HG03045 (cell line): Measurements from ENCODE around the gene CFAP73.
"Not testable (repeated sequence)": the region's sequence is repeated elsewhere in the genome, so short reads cannot be mapped to it uniquely, and the experiment has no call there.

ENCODE experiments used
- ATAC-seq: cut with Tn5 transposase; IDR thresholded peaks from one replicate; pipeline ENCODE4 v1.9.1; 2021; ENCODE audit warnings: mild to moderate bottlenecking, moderate library complexity; ENCODE audit not compliant: unreplicated experiment

The CFAP73 gene

DNA sequence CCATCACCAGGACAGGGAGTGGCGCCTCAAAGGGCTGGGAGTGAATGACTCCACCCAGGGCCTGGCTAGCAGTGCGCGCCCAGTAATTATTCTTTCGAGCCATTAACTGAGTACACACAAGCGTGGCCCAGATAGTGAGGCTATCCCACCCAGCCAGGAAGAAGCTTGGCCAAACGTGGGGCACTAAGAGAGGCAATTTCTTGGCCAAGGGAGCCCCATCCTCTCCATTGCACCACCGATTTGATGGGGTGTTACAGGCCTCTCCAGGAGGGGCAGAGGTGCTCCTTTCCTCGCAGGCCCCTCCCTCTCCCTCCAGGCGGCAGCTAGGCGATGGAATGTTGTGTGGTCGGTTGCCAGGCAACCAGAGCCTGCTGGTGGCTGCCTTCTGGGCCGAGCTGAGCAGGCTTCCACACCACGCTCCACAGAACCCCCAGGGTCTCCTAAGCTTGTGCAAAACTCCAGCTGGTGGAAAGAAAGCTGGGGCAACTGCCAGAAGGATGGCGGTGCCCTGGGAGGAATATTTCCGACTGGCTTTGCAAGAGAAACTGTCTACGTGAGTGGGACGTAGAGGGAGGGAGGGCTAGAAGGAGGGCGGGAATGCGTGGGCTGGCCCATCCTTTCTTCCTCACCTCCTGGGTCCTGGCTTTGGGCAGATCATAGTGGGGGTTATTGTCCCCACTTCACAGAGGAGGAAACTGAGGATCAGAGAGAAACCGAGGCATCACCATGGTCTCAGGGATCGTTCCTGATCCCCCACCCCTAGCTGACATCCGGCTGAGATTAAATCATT lies at the start of gene CFAP73:
CFAP73 (plus strand) TSS at position 364 of the 790 bp plus-strand sequence; CDS start at position 498, 134 bp downstream.
- no peak for ATAC-seq

- ATAC-seq: no peak
Observed at GRCh38 chr12:113099764-113100163, 49.8 kb upstream of the CFAP73 start.

DNA sequence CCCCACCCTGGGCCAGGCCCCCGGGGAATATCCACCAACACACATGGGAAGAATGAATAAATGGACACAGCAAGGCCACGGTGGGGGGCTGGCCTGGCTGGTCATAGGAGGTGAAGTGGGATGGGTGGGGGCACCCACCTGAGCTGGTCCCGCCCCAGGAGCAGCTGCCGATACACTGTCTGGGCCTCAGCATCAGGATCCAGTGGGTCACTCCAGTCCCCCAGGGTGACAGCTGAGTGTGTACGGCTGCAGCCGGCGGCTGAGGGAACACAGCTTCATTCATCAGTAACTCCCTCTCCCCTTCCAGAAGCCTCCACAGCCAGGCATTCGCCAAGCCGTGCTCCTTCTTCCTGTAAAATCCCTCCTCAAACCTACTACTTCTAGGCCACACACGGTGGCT lies 47.8 kb upstream of the CFAP73 start:
- no peak for ATAC-seq

DNA sequence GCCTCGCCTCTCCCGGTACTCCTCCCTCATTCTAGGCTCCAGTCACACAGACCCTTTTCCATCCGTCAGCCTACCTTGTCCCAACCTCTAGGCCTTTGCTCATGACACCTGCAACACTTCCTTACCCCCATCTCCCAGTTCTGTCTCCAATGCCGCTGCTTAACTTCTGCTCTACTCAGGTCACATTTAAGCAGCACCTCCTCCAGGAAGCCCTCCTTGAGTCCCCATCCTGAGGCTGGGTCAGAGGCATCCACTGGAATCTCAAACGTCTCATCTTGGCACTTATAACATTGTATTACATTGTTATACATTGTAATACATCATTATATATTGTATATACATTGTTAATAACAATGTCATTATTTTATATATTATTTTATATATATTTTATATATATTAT lies 46.7 kb upstream of the CFAP73 start:
- ATAC-seq: no peak

DNA sequence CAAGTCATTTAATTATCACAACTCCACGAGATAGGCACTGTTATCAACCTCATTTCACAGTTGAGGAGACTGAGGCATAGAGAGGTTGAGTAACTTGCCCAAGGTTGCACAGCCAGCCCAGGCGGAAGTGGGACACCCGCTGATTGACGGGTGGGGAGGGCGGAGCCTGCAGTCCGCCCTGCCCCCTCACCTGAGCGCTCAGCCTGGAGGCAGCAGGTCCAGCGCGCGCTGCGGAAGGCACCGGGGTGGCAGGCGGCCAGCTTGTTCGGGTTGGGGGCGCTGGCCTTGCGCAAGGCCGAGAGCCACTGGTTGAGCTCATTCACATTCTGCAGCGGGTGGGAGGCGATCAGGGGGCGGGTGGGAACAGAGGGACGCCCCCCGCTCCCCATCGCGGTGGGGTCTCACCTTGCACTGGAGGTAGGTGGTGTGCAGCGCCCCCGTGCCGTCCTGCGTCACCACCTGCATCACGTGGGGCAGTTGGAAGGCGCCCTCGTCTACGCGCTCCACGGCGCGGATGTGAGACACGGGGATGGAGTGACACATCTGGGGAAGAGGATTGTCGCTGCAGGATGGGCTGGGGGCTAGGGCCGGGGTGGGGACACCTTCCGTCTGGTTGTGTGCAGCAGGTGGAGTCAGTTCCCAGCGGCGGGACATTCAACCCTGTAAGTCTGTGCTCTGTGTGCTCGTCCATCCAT lies 45.6 kb upstream of the CFAP73 start:
- ATAC-seq: no peak

- ATAC-seq: no peak
Observed at GRCh38 chr12:113104953-113105510, 44.5 kb upstream of the CFAP73 start.

- no peak for ATAC-seq
Observed at GRCh38 chr12:113105606-113106271, 43.8 kb upstream of the CFAP73 start.

DNA sequence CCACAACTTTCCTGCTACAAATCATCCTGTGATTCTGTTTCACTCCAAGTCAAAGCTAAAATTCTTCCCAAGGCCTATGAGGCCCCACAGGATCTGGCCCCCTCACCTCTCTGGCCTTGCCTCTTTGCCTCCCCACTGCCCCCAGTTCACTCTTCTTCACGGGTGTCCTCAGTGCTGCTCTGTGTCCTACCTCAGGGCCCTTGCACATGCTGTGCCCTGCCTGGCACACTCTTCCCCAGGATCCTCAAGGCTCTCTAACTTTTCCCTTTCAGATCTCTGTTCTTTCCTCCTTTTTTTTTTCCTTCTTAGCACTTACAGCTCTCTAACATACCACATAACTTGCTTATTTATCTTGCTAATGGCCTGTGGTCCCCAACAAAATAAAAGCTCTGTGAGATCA lies 43.2 kb upstream of the CFAP73 start:
- ATAC-seq: no peak

DNA sequence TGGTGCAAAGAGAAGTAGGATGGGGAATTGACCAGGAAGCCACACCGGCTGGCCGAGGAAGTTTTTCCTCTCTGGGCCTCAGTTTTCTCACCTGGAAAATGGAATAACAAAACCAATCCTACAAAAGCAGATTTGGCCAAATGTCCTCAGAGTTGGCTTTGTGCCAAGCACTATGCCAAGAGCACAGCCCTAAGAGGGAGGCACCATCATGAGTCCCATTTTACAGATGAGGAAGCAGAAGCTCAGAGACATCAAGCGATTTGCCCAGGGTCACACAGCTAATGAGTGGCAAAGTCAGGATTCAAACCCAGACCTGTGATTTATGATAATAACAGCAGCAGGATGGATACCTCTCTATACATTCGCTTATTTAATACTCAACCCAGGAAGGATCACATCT lies 41.2 kb upstream of the CFAP73 start:
- ATAC-seq: no peak

DNA sequence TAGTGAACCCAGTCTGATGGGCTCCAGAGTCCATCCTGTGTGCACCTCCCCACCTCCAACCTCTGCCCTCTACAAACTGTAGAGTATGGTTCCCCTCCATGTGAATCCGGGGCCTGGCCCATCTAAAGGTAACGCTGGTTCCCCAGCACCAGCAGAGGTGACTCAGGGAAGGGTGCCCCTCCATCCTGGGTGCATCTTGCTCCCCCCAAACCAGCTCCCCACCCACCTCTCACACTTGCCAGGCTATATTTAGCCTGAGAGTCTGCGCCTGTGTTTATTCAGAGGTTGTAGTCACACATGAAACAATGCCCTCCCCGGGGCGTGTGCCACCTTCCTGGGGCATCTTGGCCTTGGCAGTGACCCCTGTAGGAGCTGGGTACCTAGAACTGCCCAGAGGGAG lies 40.2 kb upstream of the CFAP73 start:
- no peak for ATAC-seq

DNA sequence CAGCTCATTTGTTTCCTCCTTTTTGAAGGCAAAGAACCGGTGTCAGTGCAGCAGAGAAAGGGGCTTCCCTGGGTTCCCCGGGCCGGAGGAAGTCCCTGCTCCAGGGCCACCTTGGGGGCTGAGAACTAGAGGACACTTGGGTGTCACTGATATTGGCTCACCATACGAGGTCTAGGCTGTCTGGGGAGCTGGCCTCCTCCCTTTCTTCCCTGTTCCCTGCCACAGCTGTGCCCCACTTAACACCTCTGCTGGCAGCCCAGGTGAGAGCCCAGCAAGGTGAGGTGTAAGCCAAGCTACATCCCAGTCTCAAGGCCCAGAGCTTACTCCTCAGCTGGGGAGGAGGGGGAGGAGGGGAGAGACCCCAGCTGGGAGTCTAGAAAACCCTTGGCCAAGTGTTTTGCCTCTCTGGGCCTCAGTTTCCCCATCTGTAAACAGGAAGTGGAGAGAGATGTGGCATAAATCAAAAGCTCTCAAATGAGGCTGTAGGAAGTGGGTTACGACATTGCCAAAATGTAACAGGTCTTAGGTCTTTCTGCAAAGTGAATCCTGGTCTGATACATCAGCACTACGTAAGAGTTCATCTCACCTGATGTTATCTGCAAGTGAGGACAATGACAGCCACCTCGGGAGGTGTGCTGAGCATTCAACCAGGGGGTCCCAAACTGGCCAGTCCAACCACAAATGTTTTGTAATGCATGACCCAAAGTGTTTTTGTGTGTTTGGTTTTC lies 39.5 kb upstream of the CFAP73 start:
- no peak for ATAC-seq

- no peak for ATAC-seq
Observed at GRCh38 chr12:113111247-113111646, 38.3 kb upstream of the CFAP73 start.

- no peak for ATAC-seq
Observed at GRCh38 chr12:113112043-113112899, 37.3 kb upstream of the CFAP73 start.

DNA sequence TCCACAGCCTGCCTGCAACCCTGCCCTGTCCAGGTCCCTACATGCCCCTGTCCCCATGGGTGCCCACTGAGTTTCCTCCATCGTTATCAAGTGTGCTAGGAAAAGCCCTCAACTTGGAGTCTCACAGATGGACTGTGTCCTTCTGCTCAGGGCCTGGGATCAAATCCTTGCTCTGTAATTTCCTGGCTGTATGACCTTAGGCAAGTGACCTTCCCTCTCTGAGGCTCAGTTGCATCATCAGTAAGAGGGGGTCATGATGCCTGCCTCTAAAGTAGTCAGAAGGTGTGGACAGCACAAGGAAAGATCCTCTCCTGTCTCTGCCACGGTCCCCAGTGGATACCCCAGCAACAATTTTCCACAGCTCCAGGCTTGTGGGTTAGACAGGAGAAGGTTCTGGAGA lies 36.1 kb upstream of the CFAP73 start:
- ATAC-seq: no peak

- no peak for ATAC-seq
Observed at GRCh38 chr12:113114447-113115178, 34.9 kb upstream of the CFAP73 start.

DNA sequence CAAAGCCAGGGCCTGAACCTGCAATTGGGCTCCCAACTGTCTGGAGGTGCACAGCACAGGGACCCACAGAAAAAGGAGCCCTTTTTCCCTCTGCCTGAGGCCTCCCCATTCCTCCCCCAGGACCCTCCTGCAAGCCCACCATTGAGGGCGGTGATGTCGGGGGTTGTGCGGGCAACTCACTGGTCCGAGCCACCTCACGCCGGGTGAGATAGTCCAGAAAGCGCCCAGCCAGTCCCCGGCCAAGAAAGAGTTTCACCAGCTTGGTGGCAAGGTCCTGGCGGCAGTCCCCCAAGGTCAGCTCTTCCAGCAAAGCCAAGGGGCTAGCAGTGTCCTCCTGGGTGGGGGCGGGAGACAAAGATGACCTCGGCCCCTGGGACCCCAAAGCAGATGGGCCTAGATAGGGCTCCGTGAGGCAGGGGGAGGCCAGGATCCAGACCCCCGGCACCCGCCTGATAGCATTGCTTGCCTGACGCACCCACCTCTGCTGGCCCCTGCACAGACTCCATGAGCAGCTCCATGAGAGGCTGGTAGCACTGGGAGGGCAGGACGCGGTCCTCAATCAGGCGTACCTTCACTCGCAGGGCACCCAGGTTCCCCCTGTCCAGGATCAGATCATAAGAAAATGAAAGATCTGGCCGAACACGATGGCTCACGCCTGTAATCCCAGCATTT lies 33.9 kb upstream of the CFAP73 start:
- no peak for ATAC-seq

DNA sequence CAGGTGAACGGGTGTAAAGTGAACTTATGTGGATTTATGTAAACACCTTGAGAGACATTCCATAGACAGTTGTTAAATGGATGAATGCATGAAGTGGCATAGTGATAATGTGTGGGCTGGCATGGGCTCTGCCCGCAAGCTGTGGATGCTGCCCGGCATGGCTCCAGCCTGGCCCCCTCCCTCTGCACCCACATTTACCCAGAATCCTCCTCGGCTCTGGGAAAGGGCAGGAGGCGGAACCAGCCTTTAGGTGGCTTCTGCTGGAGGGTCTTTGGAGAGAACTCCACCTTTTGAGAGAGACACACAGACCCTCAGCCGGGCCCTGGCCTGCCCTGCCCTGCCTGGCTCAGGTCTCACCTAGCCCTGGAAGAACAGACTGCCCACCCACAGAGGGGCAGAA lies 32.6 kb upstream of the CFAP73 start:
- ATAC-seq: no peak

DNA sequence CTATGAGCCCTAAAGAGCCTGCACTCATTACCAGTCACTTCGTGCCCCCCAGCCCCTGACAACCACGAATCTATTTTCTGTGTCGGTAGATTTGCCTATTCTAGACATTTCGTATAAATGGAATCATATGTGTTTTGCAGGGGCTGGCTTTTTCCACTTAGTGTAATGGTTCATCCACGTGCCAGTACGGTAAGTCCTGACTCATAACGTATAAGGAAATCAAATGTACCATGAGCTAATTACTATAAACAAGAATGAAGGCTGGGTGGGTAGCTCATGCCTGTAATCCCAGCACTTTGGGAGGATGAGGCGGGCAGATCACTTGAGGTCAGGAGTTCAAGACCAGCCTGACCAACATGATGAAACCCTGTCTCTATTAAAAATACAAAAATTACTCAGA lies 31.8 kb upstream of the CFAP73 start:
- ATAC-seq: not testable (repeated sequence)

GRCh38 chr12:113118142-113118541 lies 31.4 kb upstream of the CFAP73 start:
- ATAC-seq: no peak
